ENCODE measurements around the gene FPR2.

Gene FPR2

DNA sequence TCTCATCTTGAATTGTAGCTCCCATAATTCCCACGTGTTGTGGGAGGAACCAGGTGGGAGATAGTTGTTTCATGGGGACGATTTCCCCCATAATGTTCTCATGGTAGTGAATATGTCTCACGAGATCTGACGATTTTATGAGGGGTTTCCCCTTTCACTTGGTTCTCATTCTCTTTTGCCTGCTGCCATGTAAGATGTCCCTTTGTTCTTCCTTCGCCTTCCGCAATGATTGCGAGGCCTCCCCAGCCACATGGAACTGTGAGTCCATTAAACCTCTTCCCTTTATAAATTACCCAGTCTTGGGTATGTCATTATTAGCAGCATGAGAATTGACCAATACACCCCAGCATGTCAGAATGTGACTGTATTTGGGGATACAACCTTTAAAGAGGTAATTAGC lies 5.4 kb upstream of the FPR2 start:
- Histone ChIP-seq H3K79me2 (no peaks in the 10 kb centered on the region), H3K36me3 (ENCODE audit: control insufficient read depth, insufficient read depth, low read length) (no peaks in the 10 kb centered on the region), H3K9me3 (ENCODE audit: control insufficient read depth, low read length) (no peaks in the 10 kb centered on the region), H3K27me3 (ENCODE audit: control insufficient read depth, insufficient read depth, low read length) (no peaks in the 10 kb centered on the region), H3K4me3 (ENCODE audit: low read depth, low read length) (no peak overlapping the region), H3K27ac (no peak overlapping the region), H3K4me1 (no peaks in the 10 kb centered on the region), H3K4me2 (ENCODE audit: low read length) (no peak overlapping the region), H3K9ac (no peak overlapping the region), H2AFZ (no peak overlapping the region)
- TF ChIP-seq, protein P1, sequence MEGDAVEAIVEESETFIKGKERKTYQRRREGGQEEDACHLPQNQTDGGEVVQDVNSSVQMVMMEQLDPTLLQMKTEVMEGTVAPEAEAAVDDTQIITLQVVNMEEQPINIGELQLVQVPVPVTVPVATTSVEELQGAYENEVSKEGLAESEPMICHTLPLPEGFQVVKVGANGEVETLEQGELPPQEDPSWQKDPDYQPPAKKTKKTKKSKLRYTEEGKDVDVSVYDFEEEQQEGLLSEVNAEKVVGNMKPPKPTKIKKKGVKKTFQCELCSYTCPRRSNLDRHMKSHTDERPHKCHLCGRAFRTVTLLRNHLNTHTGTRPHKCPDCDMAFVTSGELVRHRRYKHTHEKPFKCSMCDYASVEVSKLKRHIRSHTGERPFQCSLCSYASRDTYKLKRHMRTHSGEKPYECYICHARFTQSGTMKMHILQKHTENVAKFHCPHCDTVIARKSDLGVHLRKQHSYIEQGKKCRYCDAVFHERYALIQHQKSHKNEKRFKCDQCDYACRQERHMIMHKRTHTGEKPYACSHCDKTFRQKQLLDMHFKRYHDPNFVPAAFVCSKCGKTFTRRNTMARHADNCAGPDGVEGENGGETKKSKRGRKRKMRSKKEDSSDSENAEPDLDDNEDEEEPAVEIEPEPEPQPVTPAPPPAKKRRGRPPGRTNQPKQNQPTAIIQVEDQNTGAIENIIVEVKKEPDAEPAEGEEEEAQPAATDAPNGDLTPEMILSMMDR (IDR thresholded peaks at IDR 0.05), result no peak

GRCh38 chr19:51761696-51762095 lies 716 bp downstream of the FPR2 start:
- H3K4me1 ChIP-seq, result no peaks in the 10 kb centered on the region
- no peaks in the 10 kb centered on the region for H3K9me3 ChIP-seq (ENCODE audit: control insufficient read depth, low read length)
- H3K9ac ChIP-seq, result no peak overlapping the region
- H3K4me2 ChIP-seq (ENCODE audit: low read length), result no peak overlapping the region
- TF ChIP-seq, protein P1 (IDR thresholded peaks at IDR 0.05), result no peak
- H3K27me3 ChIP-seq (ENCODE audit: control insufficient read depth, insufficient read depth, low read length), result no peaks in the 10 kb centered on the region
- H3K4me3 ChIP-seq (ENCODE audit: low read depth, low read length), result no peak overlapping the region
- H3K79me2 ChIP-seq, result no peaks in the 10 kb centered on the region
- no peak overlapping the region for H2AFZ ChIP-seq
- H3K36me3 ChIP-seq (ENCODE audit: control insufficient read depth, insufficient read depth, low read length), result no peaks in the 10 kb centered on the region
- H3K27ac ChIP-seq, result no peak overlapping the region

GRCh38 chr19:51765086-51765485 lies 4.1 kb downstream of the FPR2 start:
- Histone ChIP-seq H2AFZ (no peak overlapping the region), H3K9me3 (ENCODE audit: control insufficient read depth, low read length) (no peaks in the 10 kb centered on the region), H3K4me3 (ENCODE audit: low read depth, low read length) (no peak overlapping the region), H3K27me3 (ENCODE audit: control insufficient read depth, insufficient read depth, low read length) (no peaks in the 10 kb centered on the region), H3K9ac (no peak overlapping the region), H3K4me2 (ENCODE audit: low read length) (no peak overlapping the region), H3K79me2 (no peaks in the 10 kb centered on the region), H3K36me3 (ENCODE audit: control insufficient read depth, insufficient read depth, low read length) (no peaks in the 10 kb centered on the region), H3K27ac (no peak overlapping the region), H3K4me1 (no peaks in the 10 kb centered on the region)
- TF ChIP-seq, protein P1 (IDR thresholded peaks at IDR 0.05), result no peak

- no peak overlapping the region for H3K4me2 ChIP-seq (ENCODE audit: low read length)
- no peaks in the 10 kb centered on the region for H3K79me2 ChIP-seq
- no peak overlapping the region for H3K4me3 ChIP-seq (ENCODE audit: low read depth, low read length)
- peaks cover 5% of the 10 kb centered on the region for H3K4me1 ChIP-seq
- H3K27me3 ChIP-seq (ENCODE audit: control insufficient read depth, insufficient read depth, low read length), result no peaks in the 10 kb centered on the region
- no peak overlapping the region for H2AFZ ChIP-seq
- H3K27ac ChIP-seq, result no peak overlapping the region
- no peaks in the 10 kb centered on the region for H3K36me3 ChIP-seq (ENCODE audit: control insufficient read depth, insufficient read depth, low read length)
- H3K9me3 ChIP-seq (ENCODE audit: control insufficient read depth, low read length), result no peaks in the 10 kb centered on the region
- no peak overlapping the region for H3K9ac ChIP-seq
- TF ChIP-seq, protein P1 (IDR thresholded peaks at IDR 0.05), result no peak
Observed at GRCh38 chr19:51766461-51766860, 5.5 kb downstream of the FPR2 start.

- TF ChIP-seq, protein P1 (IDR thresholded peaks at IDR 0.05), result no peak
- no peaks in the 10 kb centered on the region for H3K27me3 ChIP-seq (ENCODE audit: control insufficient read depth, insufficient read depth, low read length)
- no peak overlapping the region for H3K27ac ChIP-seq
- no peaks in the 10 kb centered on the region for H3K9me3 ChIP-seq (ENCODE audit: control insufficient read depth, low read length)
- no peaks in the 10 kb centered on the region for H3K36me3 ChIP-seq (ENCODE audit: control insufficient read depth, insufficient read depth, low read length)
- no peak overlapping the region for H3K4me3 ChIP-seq (ENCODE audit: low read depth, low read length)
- H3K79me2 ChIP-seq, result no peaks in the 10 kb centered on the region
- peak overlapping the region; percentile 67 for H2AFZ ChIP-seq
- H3K4me1 ChIP-seq, result peaks cover 7% of the 10 kb centered on the region
- H3K4me2 ChIP-seq (ENCODE audit: low read length), result no peak overlapping the region
- no peak overlapping the region for H3K9ac ChIP-seq
Observed at GRCh38 chr19:51771376-51772130, 10.6 kb downstream of the FPR2 start.
